SK-N-SH treated with all-trans-retinoic acid at 6 μM for 48 hours (cell line): ENCODE results near the gene PGM5.

ENCODE experiments used
- ATAC-seq: fragments of 200-7000 bp; cut with Tn5 transposase; 3 replicates; pipeline ENCODE4 v1.9.1; 2020; ENCODE audit warnings: mild to moderate bottlenecking, moderate library complexity
- ARNTL ChIP-seq: fragments of 450-650 bp; formaldehyde crosslinking; IDR thresholded peaks from 2 replicates; pipeline ENCODE4 v1.5.0; 2020; ENCODE audit warnings: low read depth, mild to moderate bottlenecking, moderate library complexity, borderline replicate concordance
- BACH2 ChIP-seq: fragments of 250-450 bp; sonication (Bioruptor Pico); IDR thresholded peaks from 2 replicates; pipeline ENCODE4 v1.9.0; 2021; ENCODE audit warnings: mild to moderate bottlenecking, borderline replicate concordance
- CREB5 ChIP-seq: fragments of 250-450 bp; sonication (Bioruptor Pico); IDR thresholded peaks from 2 replicates; pipeline ENCODE4 v1.5.1; 2020; ENCODE audit warnings: low read depth, mild to moderate bottlenecking, moderate library complexity
- CSDC2 ChIP-seq: fragments of 250-450 bp; sonication (Bioruptor Pico); IDR thresholded peaks from 2 replicates; pipeline ENCODE4 v1.5.0; 2020; ENCODE audit warnings: mild to moderate bottlenecking, moderate library complexity
- CSRNP3 ChIP-seq: fragments of 250-450 bp; sonication (Bioruptor Pico); IDR thresholded peaks from 2 replicates; pipeline ENCODE4 v1.5.1; 2021; ENCODE audit warnings: mild to moderate bottlenecking, moderate library complexity
- ESRRG ChIP-seq: fragments of 250-450 bp; sonication (Bioruptor Pico); IDR thresholded peaks from 2 replicates; pipeline ENCODE4 v1.6.1; 2021; ENCODE audit warnings: mild to moderate bottlenecking
- GLIS3 ChIP-seq: fragments of 250-450 bp; sonication (Bioruptor Pico); IDR thresholded peaks from 2 replicates; pipeline ENCODE4 v1.5.0; 2020; ENCODE audit warnings: mild to moderate bottlenecking, moderate library complexity
- POU6F1 ChIP-seq: fragments of 250-450 bp; sonication (Bioruptor Pico); IDR thresholded peaks from 2 replicates; pipeline ENCODE4 v1.8.0; 2021; ENCODE audit warnings: low read depth, mild to moderate bottlenecking, moderate library complexity, borderline replicate concordance
- PPARA ChIP-seq: fragments of 250-450 bp; sonication (Bioruptor Pico); IDR thresholded peaks from 2 replicates; pipeline ENCODE4 v1.5.0; 2020; ENCODE audit warnings: mild to moderate bottlenecking, borderline replicate concordance
- RARB ChIP-seq: fragments of 250-450 bp; sonication (Bioruptor Pico); IDR thresholded peaks from 2 replicates; pipeline ENCODE4 v1.8.0; 2021; ENCODE audit warnings: mild to moderate bottlenecking, moderate library complexity
- SNAI2 ChIP-seq: fragments of 250-450 bp; sonication (Bioruptor Pico); IDR thresholded peaks from 2 replicates; pipeline ENCODE4 v1.5.0; 2020; ENCODE audit warnings: mild to moderate bottlenecking, moderate library complexity
- TCF4 ChIP-seq: fragments of 250-450 bp; sonication (Bioruptor Pico); IDR thresholded peaks from 2 replicates; pipeline ENCODE4 v1.8.0; 2021; ENCODE audit warnings: mild to moderate bottlenecking, moderate library complexity, borderline replicate concordance
- TOX ChIP-seq: fragments of 250-450 bp; sonication (Bioruptor Pico); IDR thresholded peaks from 2 replicates; pipeline ENCODE4 v1.8.0; 2021; ENCODE audit warnings: mild to moderate bottlenecking, moderate library complexity, borderline replicate concordance
- TSHZ2 ChIP-seq: fragments of 250-450 bp; sonication (Bioruptor Pico); IDR thresholded peaks from 2 replicates; pipeline ENCODE4 v1.5.0; 2020; ENCODE audit warnings: mild to moderate bottlenecking, moderate library complexity
- ZC3H10 ChIP-seq: fragments of 250-450 bp; sonication (Bioruptor Pico); IDR thresholded peaks from 2 replicates; pipeline ENCODE4 v1.5.1; 2021; ENCODE audit warnings: mild to moderate bottlenecking, moderate library complexity
- ZFP3 ChIP-seq: fragments of 250-450 bp; sonication (Bioruptor Pico); IDR thresholded peaks from 2 replicates; pipeline ENCODE4 v1.5.0; 2020; ENCODE audit warnings: mild to moderate bottlenecking, moderate library complexity
- ZFP30 ChIP-seq: fragments of 450-650 bp; formaldehyde crosslinking; IDR thresholded peaks from 2 replicates; pipeline ENCODE4 v1.5.0; 2022; ENCODE audit warnings: mild to moderate bottlenecking, moderate library complexity
- ZNF565 ChIP-seq: fragments of 450-650 bp; formaldehyde crosslinking; conservative IDR thresholded peaks from 2 replicates; pipeline ENCODE4 v1.5.0; 2020; ENCODE audit warnings: low read depth, mild to moderate bottlenecking, moderate library complexity
- ZNF70 ChIP-seq: fragments of 450-650 bp; formaldehyde crosslinking; IDR thresholded peaks from 2 replicates; pipeline ENCODE4 v1.5.0; 2020; ENCODE audit warnings: mild to moderate bottlenecking, moderate library complexity
- ZNF8 ChIP-seq: fragments of 450-650 bp; formaldehyde crosslinking; IDR thresholded peaks from 2 replicates; pipeline ENCODE4 v1.5.0; 2020; ENCODE audit warnings: mild to moderate bottlenecking, moderate library complexity

Gene PGM5

GRCh38 chr9:68530618-68531017 is 174.2 kb downstream of the PGM5 start (continued):
- TF ChIP-seq CSRNP3 (CRISPR knock-in tag) (no peak), ZNF8 (CRISPR knock-in tag) (no peak), SNAI2 (CRISPR knock-in tag) (no peak), RARB (CRISPR knock-in tag) (no peak)

- no peak for ATAC-seq
These were observed 175.7 kb downstream of the PGM5 start for GRCh38 chr9:68532131-68532530.

GRCh38 chr9:68533678-68534077 is 177.3 kb downstream of the PGM5 start:
- no peak for ATAC-seq
- TF ChIP-seq SNAI2 (CRISPR knock-in tag) (no peak), GLIS3 (CRISPR knock-in tag) (no peak), POU6F1 (no peak), TSHZ2 (CRISPR knock-in tag) (no peak)

More at GRCh38 chr9:68532131-68532530, 175.7 kb downstream of the PGM5 start:
- TF ChIP-seq TOX (CRISPR knock-in tag) (no peak), ARNTL (CRISPR knock-in tag) (no peak), ZFP3 (no peak), CSRNP3 (CRISPR knock-in tag) (no peak), TSHZ2 (CRISPR knock-in tag) (no peak), ZNF565 (no peak), ZNF70 (CRISPR knock-in tag) (no peak), CREB5 (CRISPR knock-in tag) (no peak), CSDC2 (no peak), PPARA (CRISPR knock-in tag) (no peak), ESRRG (CRISPR knock-in tag) (no peak), RARB (CRISPR knock-in tag) (no peak), SNAI2 (CRISPR knock-in tag) (no peak), BACH2 (CRISPR knock-in tag) (no peak), ZNF8 (CRISPR knock-in tag) (no peak), TCF4 (CRISPR knock-in tag) (no peak), ZFP30 (CRISPR knock-in tag) (no peak), ZC3H10 (CRISPR knock-in tag) (no peak)
